Astrocyte (in vitro differentiated cells and primary cell): ENCODE data around the gene PTPRD.

Experiments
- EZH2 ChIP-seq: IDR thresholded peaks from 2 replicates; pipeline ENCODE4 v1.6.1; 2012; ENCODE audit warnings: mild to moderate bottlenecking, low read length, inconsistent platforms; ENCODE audit not compliant: insufficient read depth
- TF ChIP-seq, protein P1 (sequence below): IDR thresholded peaks from 2 replicates; pipeline ENCODE4 v1.5.1; 2011; ENCODE audit warnings: low read depth, mild to moderate bottlenecking, inconsistent platforms, low read length, moderate library complexity; ENCODE audit not compliant: insufficient read depth

DNA sequence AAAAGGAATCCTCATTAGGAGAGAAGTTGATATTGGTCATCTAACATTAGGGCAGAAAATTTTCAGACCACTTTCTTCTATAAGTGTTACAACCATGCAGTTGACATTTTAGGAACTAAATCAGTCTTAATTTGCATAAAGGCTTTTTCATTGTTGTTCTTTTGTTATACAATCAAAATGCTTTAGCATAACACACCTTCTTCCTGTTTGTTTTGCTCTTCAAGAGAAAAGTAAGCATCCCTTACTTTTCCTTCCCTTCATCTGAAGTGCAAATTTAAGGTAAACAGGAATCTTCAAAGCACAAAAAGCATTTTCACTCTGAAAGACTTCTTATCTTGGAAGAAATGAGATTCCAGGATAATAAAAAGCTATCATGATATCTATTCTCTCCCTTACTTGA lies 273.6 kb downstream of the PTPRD start:
- TF ChIP-seq, protein P1, sequence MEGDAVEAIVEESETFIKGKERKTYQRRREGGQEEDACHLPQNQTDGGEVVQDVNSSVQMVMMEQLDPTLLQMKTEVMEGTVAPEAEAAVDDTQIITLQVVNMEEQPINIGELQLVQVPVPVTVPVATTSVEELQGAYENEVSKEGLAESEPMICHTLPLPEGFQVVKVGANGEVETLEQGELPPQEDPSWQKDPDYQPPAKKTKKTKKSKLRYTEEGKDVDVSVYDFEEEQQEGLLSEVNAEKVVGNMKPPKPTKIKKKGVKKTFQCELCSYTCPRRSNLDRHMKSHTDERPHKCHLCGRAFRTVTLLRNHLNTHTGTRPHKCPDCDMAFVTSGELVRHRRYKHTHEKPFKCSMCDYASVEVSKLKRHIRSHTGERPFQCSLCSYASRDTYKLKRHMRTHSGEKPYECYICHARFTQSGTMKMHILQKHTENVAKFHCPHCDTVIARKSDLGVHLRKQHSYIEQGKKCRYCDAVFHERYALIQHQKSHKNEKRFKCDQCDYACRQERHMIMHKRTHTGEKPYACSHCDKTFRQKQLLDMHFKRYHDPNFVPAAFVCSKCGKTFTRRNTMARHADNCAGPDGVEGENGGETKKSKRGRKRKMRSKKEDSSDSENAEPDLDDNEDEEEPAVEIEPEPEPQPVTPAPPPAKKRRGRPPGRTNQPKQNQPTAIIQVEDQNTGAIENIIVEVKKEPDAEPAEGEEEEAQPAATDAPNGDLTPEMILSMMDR: no peak
- TF ChIP-seq EZH2: no peak
